ENCODE results near the gene TBP. TPM values are rescaled to one million over a fixed set of nuclear protein-coding genes. Genes with fewer than 3 reads are reported as not detected.
"Not testable (repeated sequence)": the region's sequence is repeated elsewhere in the genome, so short reads cannot be mapped to it uniquely, and the experiment has no call there.

TBP gene
- total RNA-seq, 1 donor from 2014 or later: 7.8 TPM

DNA sequence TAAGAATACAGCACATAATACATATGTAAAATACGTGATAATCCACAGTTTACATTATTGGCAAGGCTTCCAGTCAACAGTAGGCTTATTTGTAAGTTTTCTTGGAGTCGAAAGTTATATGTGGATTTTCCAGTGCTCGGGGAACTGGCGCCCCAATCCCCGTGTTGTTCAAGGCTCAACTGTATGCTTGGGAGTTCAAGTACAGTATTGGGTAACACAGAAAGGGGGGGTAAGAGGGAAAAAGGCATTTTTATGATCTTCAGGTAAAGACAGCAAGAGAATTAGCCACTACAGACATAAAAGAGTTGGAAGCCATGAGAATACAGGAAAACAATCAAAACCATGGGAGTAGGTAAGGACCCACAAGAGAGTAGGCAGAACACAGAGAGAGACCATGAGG lies 17.5 kb upstream of the TBP start:
- DNase-seq: no peak

DNA sequence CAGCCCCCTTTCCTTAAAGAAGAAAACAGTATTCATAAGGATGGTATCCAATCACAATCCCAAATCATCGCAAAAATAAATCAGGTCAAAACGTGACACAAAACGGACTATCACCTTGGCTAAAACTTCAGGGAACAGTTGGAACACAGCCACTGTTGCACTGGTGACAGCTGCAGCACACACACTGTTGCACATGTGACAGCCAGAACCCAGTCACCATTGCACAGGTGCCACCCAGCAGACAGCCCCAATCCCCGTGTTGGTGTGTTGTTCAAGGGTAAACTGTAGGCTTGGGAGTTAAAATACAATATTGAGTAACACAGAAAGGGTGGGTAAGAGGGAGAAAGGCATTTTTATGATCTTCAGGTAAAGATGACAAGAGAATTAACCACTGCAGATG lies 16.8 kb upstream of the TBP start:
- DNase-seq: no peak

DNA sequence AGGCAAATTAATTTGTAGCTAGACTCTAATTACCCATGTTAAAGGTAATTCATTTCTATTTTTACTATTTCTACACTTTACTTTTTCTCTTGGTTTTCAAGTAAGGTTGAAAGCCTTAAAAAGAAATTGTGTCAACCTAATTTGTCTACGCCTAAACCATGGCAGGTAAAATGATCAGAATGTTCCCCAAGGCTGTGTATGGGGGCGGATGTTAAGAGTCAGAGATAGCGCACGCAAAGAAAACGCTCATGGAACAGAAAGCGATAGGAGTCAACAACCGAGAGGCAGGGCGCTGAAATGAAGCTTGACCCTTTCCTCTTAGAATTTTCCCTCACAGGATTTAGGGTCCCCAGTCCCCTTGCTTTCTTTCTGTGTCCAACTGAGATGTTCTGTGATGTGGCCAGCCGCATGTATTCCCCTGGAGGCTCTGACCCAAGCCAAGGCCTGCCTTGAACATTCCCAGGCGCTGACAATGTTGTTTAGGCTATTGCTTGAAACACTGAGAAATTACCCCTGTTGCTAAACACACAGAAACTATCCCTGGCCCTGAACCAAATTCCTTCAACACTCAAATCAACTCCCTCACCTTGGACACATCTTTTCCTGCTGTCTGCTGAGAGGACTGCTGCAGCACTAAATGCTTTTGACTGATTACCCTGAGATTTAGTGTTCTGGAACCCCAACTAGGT lies 12.0 kb upstream of the TBP start:
- no peak for DNase-seq

DNA sequence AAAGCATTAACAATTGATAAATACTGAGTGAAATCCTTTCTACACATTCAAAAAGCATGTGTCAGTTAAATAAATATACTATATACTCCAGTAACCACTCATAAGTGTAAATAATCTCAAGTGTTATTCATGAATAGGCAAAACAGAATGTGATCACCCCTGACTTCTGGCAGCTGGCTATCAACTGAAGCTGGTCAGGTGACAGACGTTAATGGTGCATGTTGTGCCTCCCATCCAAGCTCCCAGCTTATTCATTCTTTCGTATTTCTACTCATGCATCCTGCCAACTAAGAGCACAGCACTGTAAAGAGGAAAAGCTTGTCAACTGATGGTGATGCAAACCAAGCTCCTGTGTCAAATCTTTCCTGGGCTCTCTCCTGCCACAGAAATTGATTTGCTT lies 8.8 kb upstream of the TBP start:
- no peak for DNase-seq

DNA sequence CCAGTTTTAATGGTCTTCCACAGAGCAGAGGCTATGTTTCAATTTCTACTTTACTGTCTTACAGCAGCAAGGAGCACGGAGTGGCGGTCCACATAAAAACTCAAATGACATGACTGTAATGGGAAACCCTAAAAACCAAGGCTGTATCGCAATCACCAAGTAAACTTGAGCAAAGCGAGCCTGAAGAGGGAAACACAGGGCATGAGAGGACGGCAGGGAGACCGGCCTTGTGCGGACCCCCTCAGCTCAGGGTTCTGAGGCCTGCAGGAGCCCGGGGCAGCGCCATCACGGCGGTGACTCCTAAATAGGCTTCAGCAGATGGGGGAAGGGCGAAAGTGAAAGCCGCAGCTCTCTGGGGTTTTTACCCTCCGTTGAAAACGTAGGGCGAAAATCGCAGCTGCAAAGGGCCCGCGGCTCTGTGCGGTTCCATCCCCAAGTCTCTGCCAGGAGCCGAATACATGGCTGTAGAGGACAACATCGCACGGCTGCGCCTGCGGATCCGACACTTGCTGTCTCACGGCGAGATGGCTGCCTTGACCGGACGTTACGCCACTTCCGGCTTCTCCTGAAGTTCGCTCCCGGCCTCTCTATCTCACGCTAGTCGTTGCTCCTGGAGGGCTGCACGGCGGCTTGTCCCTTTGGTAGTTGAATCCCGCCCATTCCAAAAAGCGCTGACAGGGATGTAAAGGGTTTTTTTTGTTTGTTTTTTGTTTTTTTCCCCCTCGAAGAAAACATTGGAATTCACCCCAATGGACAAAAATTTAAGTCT lies 1.2 kb upstream of the TBP start, which contains the start of gene PSMB1:
Gene PSMB1, minus strand, starts transcription at position 543 of the 769 bp plus-strand sequence. Its CDS starts 65 bp downstream, at position 478.
- DNase-seq: peak; percentile 97

DNA sequence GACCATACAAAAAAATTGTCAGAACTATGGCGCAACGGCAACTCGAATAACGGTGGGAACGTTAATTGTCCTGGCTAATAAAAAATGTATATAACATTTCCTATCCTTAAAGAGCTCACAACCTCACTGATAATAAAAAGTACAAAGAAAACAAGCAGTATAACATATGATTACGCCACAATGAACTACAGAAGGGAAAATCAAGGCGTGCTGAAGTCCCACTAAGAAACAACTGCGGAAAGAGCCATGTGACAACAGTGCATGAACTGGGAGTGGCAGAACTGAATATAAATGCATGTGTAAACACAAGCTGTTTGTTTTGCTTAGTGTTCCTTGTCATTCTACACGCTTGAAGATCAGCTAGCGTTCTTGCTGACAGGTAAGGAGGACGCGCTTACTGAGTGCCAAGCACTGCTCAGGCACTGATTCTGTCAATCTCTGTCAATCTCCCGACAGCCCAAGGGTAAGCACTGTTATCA lies 596 bp upstream of the TBP start:
- DNase-seq: peak; percentile 60

DNA sequence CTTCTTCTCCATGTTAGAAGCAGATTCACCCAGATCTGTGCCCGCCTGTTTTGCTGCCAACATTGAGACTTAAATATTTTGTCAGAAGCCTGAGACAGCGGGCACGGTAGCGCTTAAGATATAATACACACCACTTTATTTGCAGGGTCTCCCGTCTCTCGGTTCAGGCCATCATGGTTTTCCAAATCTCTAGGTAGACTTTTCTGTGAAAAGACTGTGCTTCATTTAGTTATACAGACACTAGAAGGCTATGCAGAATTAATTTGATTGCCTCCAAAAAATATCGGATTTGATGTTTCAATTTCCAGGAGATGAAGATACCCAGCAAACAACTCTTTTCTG lies 598 bp downstream of the TBP start:
- DNase-seq: no peak

DNA sequence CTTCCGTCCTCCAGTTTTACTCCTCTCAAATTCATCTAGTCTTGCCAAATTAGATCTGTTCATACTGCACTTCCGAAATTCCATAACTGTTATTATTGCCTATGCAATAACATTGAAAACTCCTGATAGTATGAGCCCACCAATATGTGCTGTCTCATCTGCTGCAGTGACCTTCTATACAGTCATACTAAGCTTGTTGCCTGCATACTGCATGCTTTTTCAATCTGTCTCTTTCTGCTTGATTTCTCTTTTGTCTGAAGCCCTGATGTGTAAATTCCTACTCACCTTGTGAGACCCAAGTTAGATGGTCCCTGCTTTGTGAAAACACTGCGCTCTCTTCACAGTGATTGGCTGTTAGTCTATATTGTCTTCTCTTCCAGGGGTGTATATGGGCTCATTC lies 1.1 kb downstream of the TBP start:
- no peak for DNase-seq

DNA sequence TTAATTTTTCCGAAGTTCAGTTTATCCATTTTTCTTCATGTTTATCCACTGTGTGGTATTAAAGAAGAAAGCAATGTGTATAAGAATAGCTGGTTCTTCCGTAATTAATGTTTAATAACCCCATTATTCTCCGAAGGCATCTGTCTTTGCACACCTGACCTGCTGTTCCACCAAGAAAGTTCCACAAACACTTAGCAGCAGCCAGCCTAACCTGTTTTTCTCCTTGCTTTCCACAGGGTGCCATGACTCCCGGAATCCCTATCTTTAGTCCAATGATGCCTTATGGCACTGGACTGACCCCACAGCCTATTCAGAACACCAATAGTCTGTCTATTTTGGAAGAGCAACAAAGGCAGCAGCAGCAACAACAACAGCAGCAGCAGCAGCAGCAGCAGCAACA lies 7.4 kb downstream of the TBP start:
- no peak for DNase-seq

DNA sequence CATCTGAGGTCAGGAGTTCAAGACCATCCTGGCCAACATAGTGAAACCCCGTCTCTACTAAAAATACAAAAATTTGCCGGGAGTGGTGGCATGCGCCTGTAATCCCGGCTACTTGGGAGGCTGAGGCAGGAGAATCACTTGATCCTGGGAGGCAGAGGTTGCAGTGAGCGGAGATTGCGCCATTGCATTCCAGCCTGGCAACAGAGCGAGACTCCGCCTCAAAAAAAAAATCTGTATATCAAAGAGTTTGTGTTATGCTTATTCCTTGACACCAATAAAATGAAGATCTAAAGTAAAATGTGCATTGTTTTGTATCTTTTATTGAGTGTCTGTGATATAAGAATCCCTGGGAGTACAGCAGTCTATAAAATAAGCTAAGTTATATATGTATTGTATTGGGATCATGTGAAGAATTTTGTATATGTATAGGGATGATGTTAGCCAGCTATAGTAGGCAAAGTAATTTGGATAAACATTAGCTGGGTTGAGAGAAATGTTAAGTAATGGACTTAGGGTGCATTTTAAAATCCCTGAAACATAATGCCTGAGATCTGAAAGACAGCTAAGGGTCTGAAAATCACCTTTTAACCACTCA lies 10.9 kb downstream of the TBP start:
- DNase-seq: no peak

DNA sequence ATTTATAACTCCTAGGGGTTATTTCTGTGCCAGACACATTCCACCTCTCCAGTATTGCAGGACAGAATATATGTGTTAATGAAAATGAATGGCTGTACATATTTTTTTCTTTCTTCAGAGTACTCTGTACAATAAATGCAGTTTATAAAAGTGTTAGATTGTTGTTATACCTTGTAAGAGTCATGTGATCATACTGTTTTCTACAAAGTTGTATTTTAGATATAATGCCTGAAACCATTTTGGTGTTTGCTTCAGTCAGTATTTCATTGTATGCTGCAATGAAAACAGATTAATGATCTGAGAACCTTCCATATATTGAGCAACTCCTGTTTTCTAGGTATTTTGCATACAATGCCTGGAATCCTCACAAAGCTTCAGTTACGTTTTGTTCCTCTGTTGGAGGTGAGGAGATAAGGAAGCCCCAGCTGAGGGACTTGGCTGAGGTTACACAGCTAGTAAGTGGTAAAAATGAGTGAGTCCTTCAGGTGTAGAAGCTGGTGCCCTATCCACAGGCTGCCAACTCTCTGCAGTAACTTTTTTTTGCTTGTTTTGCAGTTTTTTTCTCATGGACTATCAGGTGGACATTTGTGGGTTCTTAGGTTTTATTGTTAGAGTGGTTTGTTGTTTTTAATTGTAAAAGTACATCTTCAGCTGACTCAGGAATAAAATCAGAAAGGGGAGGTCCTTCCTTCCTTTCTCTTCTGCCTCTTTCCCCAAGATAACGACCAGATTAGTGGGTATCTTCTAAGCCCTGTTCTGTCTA lies 18.7 kb downstream of the TBP start:
- no peak for DNase-seq

DNA sequence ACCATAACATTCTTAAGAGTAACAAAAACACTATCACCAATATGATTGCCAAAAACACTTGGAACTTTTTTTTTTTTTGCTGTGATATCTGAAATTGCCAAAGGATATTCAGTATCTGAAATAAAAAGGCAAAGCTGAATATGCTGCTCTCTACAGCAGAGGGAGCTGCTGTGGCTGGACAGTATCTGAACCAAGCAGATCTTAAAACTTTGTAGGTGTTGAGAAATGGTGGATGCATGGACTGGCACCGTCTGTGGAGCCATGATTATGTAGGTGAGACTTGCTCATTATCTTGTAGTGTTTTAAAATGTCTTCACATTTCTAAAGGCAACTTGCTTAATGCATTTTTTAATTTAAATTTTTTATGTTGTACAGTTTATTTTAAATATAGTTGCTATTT lies 21.1 kb downstream of the TBP start:
- peak; percentile 33 for DNase-seq

DNA sequence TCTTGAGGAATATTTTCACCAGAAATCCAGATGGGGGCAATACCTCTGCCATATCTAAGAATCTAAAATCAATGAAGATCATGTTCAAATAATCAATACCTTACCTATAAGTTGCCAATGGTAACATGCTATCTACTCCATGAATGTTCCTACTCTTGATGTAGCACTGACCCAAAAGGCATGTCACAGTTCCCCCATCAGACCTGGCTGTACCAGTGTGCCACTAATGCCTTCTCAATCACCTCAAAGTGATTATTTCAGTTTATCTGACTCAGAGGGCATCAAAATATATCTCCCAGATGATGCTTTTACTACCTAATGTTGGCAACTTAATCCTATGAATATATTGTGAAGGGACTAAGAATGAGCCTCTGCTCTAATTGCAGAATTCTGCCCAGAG lies 24.7 kb downstream of the TBP start:
- DNase-seq: no peak

DNA sequence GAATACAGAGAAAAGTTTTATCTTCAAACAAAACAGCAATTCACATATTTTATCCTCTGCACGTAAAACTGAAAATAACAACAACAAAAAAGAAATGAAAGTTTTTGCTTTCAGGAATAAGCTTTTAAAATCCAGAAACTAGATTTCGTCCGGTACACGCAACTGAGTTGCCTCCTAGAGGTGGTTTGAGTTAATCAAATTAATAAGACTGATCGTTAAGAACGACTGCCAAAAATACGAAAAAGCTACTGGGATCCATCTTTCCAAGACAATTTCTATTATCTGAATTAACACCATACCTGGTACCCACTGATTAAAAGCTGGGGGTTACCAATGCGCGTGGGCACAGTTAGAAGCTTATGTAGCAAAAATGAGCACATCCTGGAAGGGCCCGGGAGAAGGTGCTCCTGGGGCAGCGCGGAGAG lies 29.6 kb downstream of the TBP start:
- no peak for DNase-seq

DNA sequence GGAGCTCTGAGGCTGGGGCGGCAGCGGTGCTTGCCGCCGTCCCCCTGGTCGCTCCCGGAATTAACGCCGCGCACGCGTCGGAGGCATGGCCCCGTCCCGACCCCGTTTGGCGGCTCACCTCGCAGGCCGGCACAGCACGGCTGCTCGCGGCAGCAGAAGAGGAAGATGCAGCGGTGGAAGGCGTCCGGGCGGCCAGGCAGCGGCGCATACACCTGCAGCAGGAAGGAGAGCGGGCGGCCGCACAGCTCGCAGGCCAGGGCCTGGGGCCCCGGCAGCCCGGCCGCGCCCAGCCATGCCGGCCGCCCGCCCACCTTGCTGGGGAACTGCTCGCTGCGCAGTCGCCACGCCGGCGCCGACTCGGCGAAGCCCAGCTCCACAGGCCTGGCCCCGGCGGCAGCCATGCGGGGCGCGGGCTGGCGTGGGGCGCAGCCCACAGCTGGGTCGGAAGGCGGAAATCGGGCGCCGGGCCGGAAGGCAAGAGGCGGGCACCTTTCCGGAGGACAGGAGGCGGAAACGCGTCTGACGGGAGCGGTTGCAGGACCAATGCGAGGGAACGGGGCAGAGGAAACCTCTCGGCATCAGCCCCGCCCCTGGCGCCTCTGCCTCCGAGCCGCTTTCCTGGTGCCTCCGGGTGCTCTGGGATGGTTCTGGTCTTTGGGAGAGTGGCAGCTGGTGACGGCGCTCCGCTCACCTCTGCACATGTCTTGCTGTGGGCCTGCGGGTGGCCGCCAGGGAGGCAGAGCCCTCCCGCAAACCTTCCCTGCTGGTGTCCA lies 30.2 kb downstream of the TBP start, which contains the start of gene PDCD2:
Gene PDCD2, minus strand, starts transcription at position 457 of the 773 bp plus-strand sequence. Its CDS starts 56 bp downstream, at position 401.
- DNase-seq: peak; percentile 88

DNA sequence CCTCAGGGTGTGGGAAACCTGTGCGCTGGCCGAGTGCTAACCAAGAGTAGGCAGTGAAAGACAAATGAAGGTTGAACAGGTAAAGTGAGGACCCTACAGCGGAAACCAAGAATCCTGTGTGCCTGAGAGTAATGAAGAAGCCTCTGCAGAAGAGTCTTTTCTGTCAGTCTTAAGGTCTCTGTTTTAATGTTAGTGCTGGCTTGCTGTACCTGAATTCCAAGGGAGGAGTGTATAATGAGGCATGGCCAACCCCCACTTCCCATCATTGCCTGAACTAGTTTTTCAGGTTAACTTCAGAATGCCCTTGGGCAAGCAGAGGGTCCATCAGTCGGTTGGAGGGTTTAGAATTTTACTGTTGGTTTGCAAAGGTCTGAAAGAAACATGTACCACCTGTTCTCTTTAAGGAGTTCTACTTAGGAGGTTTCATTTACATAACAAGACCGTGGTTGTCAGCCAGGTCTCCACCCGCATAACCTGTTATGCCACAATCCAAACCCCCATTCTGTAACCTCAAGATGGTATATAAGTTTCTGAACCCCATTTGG lies 30.9 kb downstream of the TBP start:
- DNase-seq: no peak

DNA sequence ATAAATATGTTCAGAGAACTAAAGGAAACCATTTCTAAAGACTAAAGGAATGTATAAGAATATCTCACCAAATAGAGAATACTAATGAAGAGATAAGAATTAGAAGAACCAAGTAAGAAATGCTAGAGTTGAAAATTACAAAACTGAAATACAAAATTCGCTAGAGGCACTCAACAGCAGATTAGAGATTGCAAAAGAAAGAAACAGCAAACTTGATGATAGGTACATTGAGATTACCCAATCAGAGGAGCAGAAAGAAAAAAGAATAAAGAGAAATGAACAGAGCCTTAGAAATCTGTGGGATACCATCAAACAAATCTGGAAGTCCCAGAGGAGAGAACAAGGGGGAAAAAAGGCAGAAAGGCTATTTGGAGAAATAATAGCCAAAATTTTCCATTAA lies 36.6 kb downstream of the TBP start:
- DNase-seq: no peak

DNA sequence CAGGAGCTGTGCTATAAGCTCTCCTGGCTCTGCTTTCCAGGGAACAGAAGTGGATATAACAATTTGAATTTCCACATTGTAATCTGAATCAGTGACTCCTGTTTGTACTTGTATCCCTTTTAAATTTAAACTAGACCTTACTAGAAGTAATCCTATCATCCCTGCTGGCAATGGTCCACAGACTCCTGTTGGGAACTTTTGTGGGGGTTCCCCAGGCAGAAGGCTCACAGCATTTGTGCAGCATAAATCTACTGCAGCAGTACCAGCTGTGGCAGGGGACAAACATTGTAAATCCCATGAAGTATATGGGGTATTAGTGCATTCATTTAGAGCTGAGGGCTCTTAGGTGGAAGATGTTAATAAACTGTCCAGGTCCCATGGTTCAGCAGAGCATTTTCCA lies 42.3 kb downstream of the TBP start:
- DNase-seq: no peak

DNA sequence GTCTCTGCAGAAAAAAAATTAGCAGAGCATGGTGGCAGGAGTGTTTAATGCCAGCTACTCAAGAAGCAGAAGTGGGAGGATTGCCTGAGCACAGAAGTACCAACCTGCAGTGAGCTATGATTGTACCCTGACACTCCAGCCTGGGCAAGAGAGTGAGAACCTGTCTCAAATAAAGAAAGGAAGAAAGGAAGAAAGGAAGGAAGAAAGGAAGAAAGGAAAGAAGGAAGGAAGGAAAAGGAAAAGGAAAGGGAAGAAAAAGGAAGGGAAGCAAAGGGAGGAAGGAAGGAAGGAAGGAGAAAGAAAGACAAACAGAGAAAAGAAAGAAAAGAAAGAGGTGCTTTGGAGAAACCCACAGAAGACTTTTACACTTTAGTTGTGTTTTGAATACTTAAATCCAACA lies 43.1 kb downstream of the TBP start:
- no peak for DNase-seq

DNA sequence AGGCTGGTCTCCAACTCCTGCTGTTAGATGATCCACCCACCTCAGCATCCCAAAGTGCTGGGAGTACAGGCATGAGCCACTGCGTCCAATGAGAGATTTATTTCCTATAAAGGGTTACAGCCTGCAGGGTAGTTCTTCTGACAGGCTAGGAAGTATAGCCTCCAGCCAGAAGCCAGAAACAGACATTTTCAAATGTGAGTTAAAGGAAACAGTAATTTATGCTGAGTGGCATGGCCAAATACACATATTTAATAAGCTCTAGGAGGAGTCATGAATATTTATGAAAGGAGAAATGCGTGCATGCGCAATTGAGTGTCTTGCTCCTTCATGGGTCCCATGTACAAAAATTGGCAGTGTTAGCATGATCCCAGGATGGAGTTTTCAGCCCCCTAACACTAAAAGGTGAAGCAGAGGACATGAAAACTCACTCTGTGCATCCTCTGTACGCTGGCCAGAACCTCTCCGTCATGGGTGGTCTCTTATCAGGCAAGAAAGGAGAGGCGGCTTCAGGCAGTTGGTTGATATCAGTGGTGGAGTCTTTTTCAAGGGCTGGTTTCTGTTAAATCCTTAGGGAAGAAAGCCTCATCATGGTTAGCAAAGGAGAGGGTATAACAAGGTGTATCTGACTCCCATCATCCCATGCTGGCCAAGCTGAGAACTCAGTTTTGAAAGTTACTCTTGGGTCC lies 51.5 kb downstream of the TBP start:
- no peak for DNase-seq

DNA sequence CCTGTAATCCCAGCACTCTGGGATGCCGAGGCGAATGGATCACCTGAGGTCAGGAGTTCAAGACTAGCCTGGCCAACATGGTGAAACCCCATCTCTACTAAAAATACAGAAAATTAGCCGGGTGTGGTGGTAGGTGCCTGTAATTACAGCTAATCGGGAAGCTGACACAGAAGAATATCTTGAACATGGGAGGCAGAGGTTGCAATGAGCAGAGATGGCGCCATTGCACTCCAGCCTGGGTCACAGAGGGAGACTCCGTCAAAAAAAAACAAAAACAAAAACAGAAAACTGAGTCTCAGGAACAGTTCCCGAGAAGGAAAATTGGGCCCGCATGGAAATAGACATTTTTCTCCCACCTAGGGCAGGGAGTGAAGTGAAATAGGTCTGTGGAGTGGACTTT lies 55.1 kb downstream of the TBP start:
- not testable (repeated sequence) for DNase-seq
